Endothelial cell of umbilical vein (primary cell): Measurements from ENCODE around the gene ANK2.

Experiments
- POLR2A ChIP-seq: IDR thresholded peaks from 2 replicates; pipeline ENCODE4 v1.6.1; 2012; ENCODE audit warnings: low read depth, mild to moderate bottlenecking, control low read depth, low read length
- TF ChIP-seq, protein P1 (sequence below), 2 donors: IDR thresholded peaks; 1 replicate in 1 of 2; 2 replicates in 1 of 2; pipeline ENCODE4 v1.5.1; 2011; ENCODE audit warnings: low read length in 2 of 2, mild to moderate bottlenecking in 2 of 2, moderate library complexity in 2 of 2, control low read depth in 1 of 2, inconsistent platforms in 1 of 2, low read depth in 1 of 2; ENCODE audit not compliant: insufficient read depth in 1 of 2; ENCODE audit errors: extremely low read depth in 1 of 2

DNA sequence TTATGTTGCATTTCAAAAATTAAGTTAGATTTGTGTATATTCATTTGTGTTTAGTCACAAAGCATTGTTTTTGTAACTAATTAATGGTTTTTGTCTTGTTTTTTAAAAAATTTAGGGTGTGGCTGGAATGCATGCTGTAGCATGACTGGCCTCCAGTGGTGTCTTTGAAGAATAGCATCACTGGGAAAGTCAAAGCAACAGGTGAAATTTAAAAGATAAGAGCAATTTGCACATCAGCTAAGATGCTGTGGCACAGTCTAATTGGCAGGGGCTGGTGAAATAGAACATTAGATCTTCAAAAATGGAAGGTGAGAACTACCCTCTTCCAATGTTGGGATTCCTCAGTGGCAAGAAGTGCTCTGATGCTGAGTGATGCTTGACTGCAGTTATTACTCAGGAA, 45.3 kb downstream of the ANK2 start:
- TF ChIP-seq, protein P1, sequence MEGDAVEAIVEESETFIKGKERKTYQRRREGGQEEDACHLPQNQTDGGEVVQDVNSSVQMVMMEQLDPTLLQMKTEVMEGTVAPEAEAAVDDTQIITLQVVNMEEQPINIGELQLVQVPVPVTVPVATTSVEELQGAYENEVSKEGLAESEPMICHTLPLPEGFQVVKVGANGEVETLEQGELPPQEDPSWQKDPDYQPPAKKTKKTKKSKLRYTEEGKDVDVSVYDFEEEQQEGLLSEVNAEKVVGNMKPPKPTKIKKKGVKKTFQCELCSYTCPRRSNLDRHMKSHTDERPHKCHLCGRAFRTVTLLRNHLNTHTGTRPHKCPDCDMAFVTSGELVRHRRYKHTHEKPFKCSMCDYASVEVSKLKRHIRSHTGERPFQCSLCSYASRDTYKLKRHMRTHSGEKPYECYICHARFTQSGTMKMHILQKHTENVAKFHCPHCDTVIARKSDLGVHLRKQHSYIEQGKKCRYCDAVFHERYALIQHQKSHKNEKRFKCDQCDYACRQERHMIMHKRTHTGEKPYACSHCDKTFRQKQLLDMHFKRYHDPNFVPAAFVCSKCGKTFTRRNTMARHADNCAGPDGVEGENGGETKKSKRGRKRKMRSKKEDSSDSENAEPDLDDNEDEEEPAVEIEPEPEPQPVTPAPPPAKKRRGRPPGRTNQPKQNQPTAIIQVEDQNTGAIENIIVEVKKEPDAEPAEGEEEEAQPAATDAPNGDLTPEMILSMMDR (IDR thresholded peaks at IDR 0.05; ENCODE audit: extremely low read depth in 1 of 2, insufficient read depth in 1 of 2, low read depth in 1 of 2, low read length in 2 of 2), result peak; percentile 7 to 12
- no peak for TF ChIP-seq POLR2A
